Osteoblast (primary cell): ENCODE results near the gene COBL. TPM values are rescaled to one million over a fixed set of nuclear protein-coding genes. Genes with fewer than 3 reads are reported as not detected.

Experiments used
- DNase-seq: peaks from one replicate; pipeline ENCODE4 v3.0.0; 2011; ENCODE audit warnings: low spot score, mixed read lengths; ENCODE audit not compliant: insufficient read length; ENCODE audit errors: missing footprints
- H2AFZ ChIP-seq: 2 replicates; pipeline ENCODE4 v1.6.0; 2011; ENCODE audit warnings: mild to moderate bottlenecking, low read length
- H3K27ac ChIP-seq: 2 replicates; pipeline ENCODE4 v1.5.1; 2011; ENCODE audit warnings: mild to moderate bottlenecking, low read depth, low read length, moderate library complexity
- H3K27me3 ChIP-seq: 2 replicates; pipeline ENCODE4 v1.6.0; 2012; ENCODE audit warnings: mild to moderate bottlenecking, control low read depth, inconsistent platforms, low read length, moderate library complexity; ENCODE audit not compliant: insufficient read depth
- H3K36me3 ChIP-seq: 2 replicates; pipeline ENCODE4 v1.5.1; 2011; ENCODE audit warnings: mild to moderate bottlenecking, low read length, control low read depth, moderate library complexity; ENCODE audit not compliant: insufficient read depth
- H3K4me1 ChIP-seq: 2 replicates; pipeline ENCODE4 v1.5.1; 2011; ENCODE audit warnings: mild to moderate bottlenecking, low read length, control low read depth, moderate library complexity; ENCODE audit not compliant: insufficient read depth
- H3K4me2 ChIP-seq: 2 replicates; pipeline ENCODE4 v1.6.0; 2011; ENCODE audit warnings: mild to moderate bottlenecking, low read length; ENCODE audit not compliant: insufficient read depth
- H3K4me3 ChIP-seq: fragments of 200-600 bp; sonication (generic); 3 replicates; pipeline ENCODE4 v1.5.1; 2012; ENCODE audit warnings: mild to moderate bottlenecking, low read length, inconsistent platforms; ENCODE audit not compliant: insufficient read depth
- H3K79me2 ChIP-seq: 2 replicates; pipeline ENCODE4 v1.6.0; 2012; ENCODE audit warnings: mild to moderate bottlenecking, low read length, control low read depth, inconsistent platforms; ENCODE audit not compliant: insufficient read depth
- H3K9me3 ChIP-seq: 2 replicates; pipeline ENCODE4 v1.5.1; 2011; ENCODE audit warnings: low read depth, low read length, control low read depth
- H4K20me1 ChIP-seq: 2 replicates; pipeline ENCODE4 v1.6.0; 2012; ENCODE audit warnings: mild to moderate bottlenecking, low read length, control low read depth; ENCODE audit not compliant: insufficient read depth
- total RNA-seq: library from RNA; depleted of rRNA; stranded (reverse); fragments of >200 nt; gene quantifications from 2 replicates; pipeline ENCODE4 v1.2.3, GENCODE V29; 2012
- TF ChIP-seq, protein P1 (sequence below): IDR thresholded peaks from 2 replicates; pipeline ENCODE4 v1.5.1; 2011; ENCODE audit warnings: mild to moderate bottlenecking, low read depth, low read length, moderate library complexity; ENCODE audit errors: extremely low read depth

The COBL gene
- total RNA-seq, 1 donor = under 0.01 TPM

GRCh38 chr7:51244053-51244452 is 72.6 kb downstream of the COBL start:
- H3K27ac ChIP-seq = no peak overlapping the region
- H3K4me3 ChIP-seq = no peak overlapping the region
- H4K20me1 ChIP-seq = no peaks in the 10 kb centered on the region
- H3K4me2 ChIP-seq = no peak overlapping the region
- no peaks in the 10 kb centered on the region for H3K9me3 ChIP-seq
- no peaks in the 10 kb centered on the region for H3K79me2 ChIP-seq
- TF ChIP-seq, protein P1, sequence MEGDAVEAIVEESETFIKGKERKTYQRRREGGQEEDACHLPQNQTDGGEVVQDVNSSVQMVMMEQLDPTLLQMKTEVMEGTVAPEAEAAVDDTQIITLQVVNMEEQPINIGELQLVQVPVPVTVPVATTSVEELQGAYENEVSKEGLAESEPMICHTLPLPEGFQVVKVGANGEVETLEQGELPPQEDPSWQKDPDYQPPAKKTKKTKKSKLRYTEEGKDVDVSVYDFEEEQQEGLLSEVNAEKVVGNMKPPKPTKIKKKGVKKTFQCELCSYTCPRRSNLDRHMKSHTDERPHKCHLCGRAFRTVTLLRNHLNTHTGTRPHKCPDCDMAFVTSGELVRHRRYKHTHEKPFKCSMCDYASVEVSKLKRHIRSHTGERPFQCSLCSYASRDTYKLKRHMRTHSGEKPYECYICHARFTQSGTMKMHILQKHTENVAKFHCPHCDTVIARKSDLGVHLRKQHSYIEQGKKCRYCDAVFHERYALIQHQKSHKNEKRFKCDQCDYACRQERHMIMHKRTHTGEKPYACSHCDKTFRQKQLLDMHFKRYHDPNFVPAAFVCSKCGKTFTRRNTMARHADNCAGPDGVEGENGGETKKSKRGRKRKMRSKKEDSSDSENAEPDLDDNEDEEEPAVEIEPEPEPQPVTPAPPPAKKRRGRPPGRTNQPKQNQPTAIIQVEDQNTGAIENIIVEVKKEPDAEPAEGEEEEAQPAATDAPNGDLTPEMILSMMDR = no peak
- no peaks in the 10 kb centered on the region for H3K27me3 ChIP-seq
- H3K36me3 ChIP-seq = no peaks in the 10 kb centered on the region
- no peak for DNase-seq
- no peaks in the 10 kb centered on the region for H3K4me1 ChIP-seq
- no peak overlapping the region for H2AFZ ChIP-seq

- no peak overlapping the region for H2AFZ ChIP-seq
- no peaks in the 10 kb centered on the region for H3K27me3 ChIP-seq
- TF ChIP-seq, protein P1 = no peak
- H3K79me2 ChIP-seq = no peaks in the 10 kb centered on the region
- H3K4me3 ChIP-seq = no peak overlapping the region
- H3K4me2 ChIP-seq = no peak overlapping the region
- H3K9me3 ChIP-seq = no peaks in the 10 kb centered on the region
- no peaks in the 10 kb centered on the region for H3K36me3 ChIP-seq
- H3K27ac ChIP-seq = no peak overlapping the region
- no peaks in the 10 kb centered on the region for H3K4me1 ChIP-seq
- H4K20me1 ChIP-seq = no peaks in the 10 kb centered on the region
- DNase-seq = no peak
Measured at GRCh38 chr7:51243631-51244030, 73.0 kb downstream of the COBL start.

DNA sequence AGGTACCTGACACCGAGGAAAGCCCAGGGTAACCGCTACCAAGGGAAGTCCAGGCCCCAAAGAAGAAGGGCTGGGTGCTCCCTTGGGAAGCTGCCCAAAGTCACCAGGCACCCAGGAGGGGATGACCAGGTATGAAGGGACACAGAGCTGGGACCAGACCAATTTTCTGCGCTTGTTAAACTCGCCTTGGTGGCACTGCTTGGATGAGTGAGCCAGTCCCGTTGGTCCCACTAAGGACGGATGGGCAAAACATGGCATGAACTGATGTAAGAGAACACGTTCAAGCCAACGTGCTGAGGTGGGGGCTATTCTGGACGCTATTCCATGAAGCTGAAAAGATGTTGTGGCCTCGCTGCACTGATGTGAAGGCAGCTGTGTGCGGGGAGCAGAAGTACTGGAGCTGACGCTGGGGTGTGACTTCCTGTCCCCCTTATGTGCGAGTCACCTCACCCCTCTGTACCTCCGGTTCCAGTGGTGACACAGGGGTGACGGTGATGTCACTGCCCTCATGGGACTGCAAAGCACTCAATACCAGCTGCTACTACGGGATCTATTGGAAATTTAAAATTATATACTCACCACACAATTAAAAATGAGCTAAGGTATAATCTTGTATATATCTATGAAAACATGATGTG is 73.6 kb downstream of the COBL start:
- Histone ChIP-seq H3K27me3 (no peaks in the 10 kb centered on the region), H2AFZ (no peak overlapping the region), H3K4me2 (no peak overlapping the region), H3K79me2 (no peaks in the 10 kb centered on the region), H3K4me1 (no peaks in the 10 kb centered on the region), H3K27ac (no peak overlapping the region), H4K20me1 (no peaks in the 10 kb centered on the region), H3K9me3 (no peaks in the 10 kb centered on the region), H3K4me3 (no peak overlapping the region), H3K36me3 (no peaks in the 10 kb centered on the region)
- TF ChIP-seq, protein P1 = no peak
- DNase-seq = no peak

DNA sequence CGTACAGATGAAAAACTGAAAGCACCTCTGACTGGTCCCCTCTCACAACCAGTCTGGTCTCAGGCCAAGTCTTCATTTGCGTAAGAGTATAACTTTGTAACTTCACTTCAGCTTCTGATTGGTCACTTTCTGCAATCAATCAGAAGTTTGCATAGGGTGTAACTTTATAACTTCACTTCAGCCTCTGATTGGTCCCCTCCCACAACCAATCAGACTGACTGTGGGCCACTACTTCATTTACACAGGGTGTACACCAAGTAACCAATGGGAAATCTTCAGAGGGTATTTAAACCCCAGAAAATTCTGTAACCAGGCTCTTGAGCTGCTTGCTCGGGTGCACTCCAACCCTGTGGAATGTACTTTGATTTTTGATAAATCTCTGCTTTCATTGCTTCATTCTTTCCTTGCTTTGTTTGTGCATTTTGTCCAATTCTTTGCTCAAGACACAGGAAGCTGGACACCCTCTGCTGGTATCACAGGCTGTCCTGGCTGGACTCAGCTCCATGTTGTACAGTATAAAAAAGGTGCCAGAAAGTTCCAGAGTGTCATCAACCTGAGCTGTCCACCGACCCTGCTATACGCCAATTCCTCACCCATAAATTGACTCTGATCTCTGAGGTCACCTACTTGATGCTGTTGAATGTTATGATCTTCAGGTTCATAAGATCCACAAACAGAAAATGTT is 74.5 kb downstream of the COBL start:
- Histone ChIP-seq H3K27ac (no peak overlapping the region), H3K79me2 (no peaks in the 10 kb centered on the region), H3K27me3 (no peaks in the 10 kb centered on the region), H4K20me1 (no peaks in the 10 kb centered on the region), H3K36me3 (no peaks in the 10 kb centered on the region), H3K4me3 (no peak overlapping the region), H2AFZ (no peak overlapping the region), H3K4me1 (no peaks in the 10 kb centered on the region), H3K9me3 (no peaks in the 10 kb centered on the region), H3K4me2 (no peak overlapping the region)
- DNase-seq = no peak
- TF ChIP-seq, protein P1 = no peak
